Type B pancreatic cell (in vitro differentiated cells): ENCODE measurements around the gene UACA. TPM values are rescaled to one million over a fixed set of nuclear protein-coding genes. Genes with fewer than 3 reads are reported as not detected.
"Not testable (repeated sequence)": the region's sequence is repeated elsewhere in the genome, so short reads cannot be mapped to it uniquely, and the experiment has no call there.

ENCODE experiments used
- DNase-seq: peaks from one replicate; pipeline ENCODE4 v3.0.0; 2021; ENCODE audit warnings: mixed read lengths; ENCODE audit not compliant: unreplicated experiment; ENCODE audit errors: extremely low spot score
- H3K27ac Mint-ChIP-seq: 2 replicates; pipeline ENCODE4 v1.8.0; 2021; ENCODE audit warnings: mild to moderate bottlenecking, mixed read lengths
- H3K27me3 Mint-ChIP-seq: 2 replicates; pipeline ENCODE4 v1.8.0; 2021; ENCODE audit warnings: mixed read lengths
- H3K36me3 Mint-ChIP-seq: 2 replicates; pipeline ENCODE4 v1.8.0; 2021; ENCODE audit warnings: mixed read lengths
- H3K4me1 Mint-ChIP-seq: one replicate; pipeline ENCODE4 v1.8.0; 2021; ENCODE audit warnings: mixed read lengths; ENCODE audit not compliant: unreplicated experiment
- H3K4me3 Mint-ChIP-seq: 2 replicates; pipeline ENCODE4 v1.8.0; 2021; ENCODE audit warnings: mild to moderate bottlenecking, mixed read lengths
- H3K9me3 Mint-ChIP-seq: 2 replicates; pipeline ENCODE4 v1.8.0; 2021; ENCODE audit warnings: mixed read lengths
- long read RNA-seq: library from polyadenylated mRNA; unstranded; transcript quantifications from one replicate; pipeline ENCODE4 v2.0.0, GENCODE V29; 2020
- total RNA-seq: library from RNA; stranded (reverse); gene quantifications from 2 replicates; pipeline ENCODE4 v1.2.1, GENCODE V29; 2021; ENCODE audit warnings: low replicate concordance
- TF ChIP-seq, protein P1 (sequence below): fragments of 200-600 bp; sonication (generic); conservative IDR thresholded peaks from 2 replicates; pipeline ENCODE4 v1.5.0; 2021; ENCODE audit warnings: antibody characterized with exemption, mild to moderate bottlenecking

UACA gene, protein sequence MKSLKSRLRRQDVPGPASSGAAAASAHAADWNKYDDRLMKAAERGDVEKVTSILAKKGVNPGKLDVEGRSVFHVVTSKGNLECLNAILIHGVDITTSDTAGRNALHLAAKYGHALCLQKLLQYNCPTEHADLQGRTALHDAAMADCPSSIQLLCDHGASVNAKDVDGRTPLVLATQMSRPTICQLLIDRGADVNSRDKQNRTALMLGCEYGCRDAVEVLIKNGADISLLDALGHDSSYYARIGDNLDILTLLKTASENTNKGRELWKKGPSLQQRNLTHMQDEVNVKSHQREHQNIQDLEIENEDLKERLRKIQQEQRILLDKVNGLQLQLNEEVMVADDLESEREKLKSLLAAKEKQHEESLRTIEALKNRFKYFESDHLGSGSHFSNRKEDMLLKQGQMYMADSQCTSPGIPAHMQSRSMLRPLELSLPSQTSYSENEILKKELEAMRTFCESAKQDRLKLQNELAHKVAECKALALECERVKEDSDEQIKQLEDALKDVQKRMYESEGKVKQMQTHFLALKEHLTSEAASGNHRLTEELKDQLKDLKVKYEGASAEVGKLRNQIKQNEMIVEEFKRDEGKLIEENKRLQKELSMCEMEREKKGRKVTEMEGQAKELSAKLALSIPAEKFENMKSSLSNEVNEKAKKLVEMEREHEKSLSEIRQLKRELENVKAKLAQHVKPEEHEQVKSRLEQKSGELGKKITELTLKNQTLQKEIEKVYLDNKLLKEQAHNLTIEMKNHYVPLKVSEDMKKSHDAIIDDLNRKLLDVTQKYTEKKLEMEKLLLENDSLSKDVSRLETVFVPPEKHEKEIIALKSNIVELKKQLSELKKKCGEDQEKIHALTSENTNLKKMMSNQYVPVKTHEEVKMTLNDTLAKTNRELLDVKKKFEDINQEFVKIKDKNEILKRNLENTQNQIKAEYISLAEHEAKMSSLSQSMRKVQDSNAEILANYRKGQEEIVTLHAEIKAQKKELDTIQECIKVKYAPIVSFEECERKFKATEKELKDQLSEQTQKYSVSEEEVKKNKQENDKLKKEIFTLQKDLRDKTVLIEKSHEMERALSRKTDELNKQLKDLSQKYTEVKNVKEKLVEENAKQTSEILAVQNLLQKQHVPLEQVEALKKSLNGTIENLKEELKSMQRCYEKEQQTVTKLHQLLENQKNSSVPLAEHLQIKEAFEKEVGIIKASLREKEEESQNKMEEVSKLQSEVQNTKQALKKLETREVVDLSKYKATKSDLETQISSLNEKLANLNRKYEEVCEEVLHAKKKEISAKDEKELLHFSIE (N-terminal part only)
- 31.0 and 36.4 TPM in 2 replicates for total RNA-seq
- long read RNA-seq, partial matches to known transcripts = 157 of 202 reads
- long read RNA-seq, other reads (novel, unspliced or antisense) = 45 of 202 reads

GRCh38 chr15:70763120-70763949 is at the start of gene UACA:
Gene UACA (minus strand): TSS chr15:70763558. CDS start chr15:70763407, 151 bp downstream.
- Mint-ChIP-seq H3K4me1 (peaks cover 26% of the 10 kb centered on the region), H3K27ac (peak within 1 kb of the TSS; percentile 90), H3K9me3 (no peaks in the 10 kb centered on the region), H3K36me3 (no peaks in the 10 kb centered on the region), H3K27me3 (peaks cover 9% of the 10 kb centered on the region), H3K4me3 (peak within 1 kb of the TSS; percentile 96)
- TF ChIP-seq, protein P1, sequence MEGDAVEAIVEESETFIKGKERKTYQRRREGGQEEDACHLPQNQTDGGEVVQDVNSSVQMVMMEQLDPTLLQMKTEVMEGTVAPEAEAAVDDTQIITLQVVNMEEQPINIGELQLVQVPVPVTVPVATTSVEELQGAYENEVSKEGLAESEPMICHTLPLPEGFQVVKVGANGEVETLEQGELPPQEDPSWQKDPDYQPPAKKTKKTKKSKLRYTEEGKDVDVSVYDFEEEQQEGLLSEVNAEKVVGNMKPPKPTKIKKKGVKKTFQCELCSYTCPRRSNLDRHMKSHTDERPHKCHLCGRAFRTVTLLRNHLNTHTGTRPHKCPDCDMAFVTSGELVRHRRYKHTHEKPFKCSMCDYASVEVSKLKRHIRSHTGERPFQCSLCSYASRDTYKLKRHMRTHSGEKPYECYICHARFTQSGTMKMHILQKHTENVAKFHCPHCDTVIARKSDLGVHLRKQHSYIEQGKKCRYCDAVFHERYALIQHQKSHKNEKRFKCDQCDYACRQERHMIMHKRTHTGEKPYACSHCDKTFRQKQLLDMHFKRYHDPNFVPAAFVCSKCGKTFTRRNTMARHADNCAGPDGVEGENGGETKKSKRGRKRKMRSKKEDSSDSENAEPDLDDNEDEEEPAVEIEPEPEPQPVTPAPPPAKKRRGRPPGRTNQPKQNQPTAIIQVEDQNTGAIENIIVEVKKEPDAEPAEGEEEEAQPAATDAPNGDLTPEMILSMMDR = peak; percentile 23
- peak; percentile 99 for DNase-seq

DNA sequence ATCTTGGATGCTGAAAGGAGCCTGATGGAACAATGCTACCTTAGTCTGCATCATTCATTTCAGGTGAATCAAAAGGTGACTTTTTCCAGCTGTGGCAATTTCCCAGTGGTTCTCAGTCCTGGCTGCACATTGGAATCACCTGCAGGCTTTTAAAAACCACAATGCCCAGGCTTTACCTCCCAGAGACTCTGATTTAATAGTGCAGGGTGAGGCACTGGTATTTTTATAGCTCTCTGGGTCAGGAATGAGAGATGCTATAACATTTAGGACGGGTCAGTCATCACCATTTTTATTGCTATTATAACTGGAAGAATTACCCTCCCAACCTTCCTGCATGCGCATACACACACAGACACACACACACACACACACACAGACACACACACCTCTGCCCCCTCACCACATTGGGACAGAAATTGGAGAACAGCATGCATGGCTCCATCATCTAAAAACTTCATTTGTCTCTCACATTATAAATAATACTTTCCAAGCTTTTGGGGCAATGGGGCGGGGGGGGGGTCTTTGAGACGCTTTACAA is 49.5 kb upstream of the UACA start:
- no peaks in the 10 kb centered on the region for H3K9me3 Mint-ChIP-seq
- no peak for DNase-seq
- TF ChIP-seq, protein P1 = no peak
- no peak overlapping the region for H3K4me3 Mint-ChIP-seq
- no peaks in the 10 kb centered on the region for H3K36me3 Mint-ChIP-seq
- H3K27me3 Mint-ChIP-seq = peaks cover 6% of the 10 kb centered on the region
- peaks cover 5% of the 10 kb centered on the region for H3K4me1 Mint-ChIP-seq
- H3K27ac Mint-ChIP-seq = no peak overlapping the region

DNA sequence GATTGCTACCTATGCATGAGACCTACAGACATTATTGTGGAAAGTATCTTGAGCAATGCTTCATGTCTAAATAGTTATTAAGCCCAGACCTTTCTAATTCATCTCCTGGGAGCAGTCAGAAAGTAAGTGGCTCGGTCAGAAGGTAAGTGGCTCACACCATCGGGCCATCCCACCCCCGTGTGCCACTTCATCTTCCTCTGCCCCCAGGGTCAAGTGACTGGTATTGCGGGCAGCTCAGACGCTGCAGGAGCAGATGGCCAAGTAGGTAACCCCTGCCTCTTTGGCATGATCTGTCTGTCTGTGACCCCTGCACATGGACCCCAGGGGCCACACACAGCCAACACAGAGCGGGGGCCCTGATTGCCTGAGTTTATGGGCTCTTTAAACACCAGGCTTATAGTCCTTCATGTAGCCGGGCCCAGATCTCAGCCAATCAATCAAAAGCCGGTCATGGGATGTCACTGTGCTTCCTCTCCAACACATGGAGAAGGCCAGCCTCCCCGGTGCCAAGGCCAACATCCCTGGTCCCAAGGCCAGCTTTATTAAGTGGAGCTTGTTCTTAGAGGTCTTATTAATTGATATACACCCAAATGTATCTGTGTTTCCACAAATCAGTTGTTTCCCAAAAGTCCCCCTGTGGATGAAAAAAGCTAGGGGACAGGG is 47.7 kb upstream of the UACA start:
- no peak overlapping the region for H3K27ac Mint-ChIP-seq
- no peaks in the 10 kb centered on the region for H3K36me3 Mint-ChIP-seq
- H3K4me1 Mint-ChIP-seq = peaks cover 5% of the 10 kb centered on the region
- H3K27me3 Mint-ChIP-seq = peaks cover 10% of the 10 kb centered on the region
- DNase-seq = no peak
- no peaks in the 10 kb centered on the region for H3K9me3 Mint-ChIP-seq
- TF ChIP-seq, protein P1 = no peak
- no peak overlapping the region for H3K4me3 Mint-ChIP-seq

DNA sequence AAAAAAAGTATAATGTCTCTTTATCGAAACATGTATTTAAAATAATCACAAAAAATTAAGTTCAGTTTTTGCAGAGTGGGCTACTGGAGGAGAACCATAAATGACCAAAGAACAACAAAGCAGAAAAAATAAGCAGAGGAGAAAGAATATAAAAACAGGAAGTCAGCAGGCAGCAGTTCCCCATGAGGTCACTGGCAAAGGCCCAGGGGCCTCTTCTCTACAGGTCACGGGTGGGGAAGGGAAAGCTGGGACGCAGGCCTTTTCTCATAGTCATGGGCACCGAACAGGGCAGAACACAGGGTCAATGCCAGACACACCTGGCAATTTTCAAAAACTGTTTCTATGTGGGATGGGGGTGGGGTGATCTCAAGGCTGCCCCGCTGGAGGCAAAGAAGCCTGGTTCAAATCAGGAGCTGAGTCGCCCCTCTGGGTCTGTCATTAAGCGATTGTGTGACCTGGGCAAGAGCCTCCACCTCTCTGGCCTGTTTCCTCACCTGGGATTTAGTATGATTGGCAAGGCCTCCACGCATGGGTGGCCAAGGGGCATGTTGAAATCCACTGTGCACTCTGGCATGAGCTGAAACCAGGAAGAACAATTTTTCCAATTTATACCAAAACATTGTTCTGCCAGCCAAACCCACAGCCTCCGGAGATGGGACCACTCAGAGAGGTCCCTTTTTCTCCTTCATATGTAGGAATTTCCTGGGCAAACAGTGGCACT is 43.8 kb upstream of the UACA start:
- H3K9me3 Mint-ChIP-seq = no peaks in the 10 kb centered on the region
- H3K27me3 Mint-ChIP-seq = peaks cover 9% of the 10 kb centered on the region
- H3K4me3 Mint-ChIP-seq = no peak overlapping the region
- TF ChIP-seq, protein P1 = no peak
- no peak overlapping the region for H3K27ac Mint-ChIP-seq
- no peaks in the 10 kb centered on the region for H3K36me3 Mint-ChIP-seq
- no peak for DNase-seq
- peaks cover 4% of the 10 kb centered on the region for H3K4me1 Mint-ChIP-seq

DNA sequence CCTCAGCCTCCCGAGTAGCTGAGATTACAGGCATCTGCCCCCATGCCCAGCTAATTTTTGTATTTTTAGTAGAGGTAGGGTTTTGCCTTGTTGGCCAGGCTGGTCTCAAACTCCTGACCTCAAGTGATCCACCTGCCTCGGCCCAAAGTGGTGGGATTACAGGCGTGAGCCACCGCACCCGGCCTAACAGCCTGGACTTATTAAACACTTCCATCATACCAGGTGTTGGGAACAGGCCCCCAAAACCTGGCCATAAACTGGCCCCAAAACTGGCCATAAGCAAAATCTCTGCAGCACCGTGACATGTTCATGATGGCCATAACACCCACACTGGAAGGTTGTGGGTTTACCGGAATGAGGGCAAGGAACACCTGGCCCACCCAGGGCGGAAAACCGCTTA is 41.0 kb upstream of the UACA start:
- H3K9me3 Mint-ChIP-seq, H3K27ac Mint-ChIP-seq, H3K36me3 Mint-ChIP-seq, H3K27me3 Mint-ChIP-seq, H3K4me1 Mint-ChIP-seq, H3K4me3 Mint-ChIP-seq, DNase-seq: not testable (repeated sequence)
